ENCODE data around the gene TMC7. TPM values are rescaled to one million over a fixed set of nuclear protein-coding genes. Genes with fewer than 3 reads are reported as not detected.

The TMC7 gene
- total RNA-seq, 2 donors from 2014 or later = 1.2 to 1.6 TPM

- intact Hi-C loops (cut with DNase I) = no loop called here
- no peak for DNase-seq (ENCODE audit: low spot score)
Observed at GRCh38 chr16:19011169-19011731, 27.5 kb downstream of the TMC7 start.

GRCh38 chr16:19014461-19014860 is 30.7 kb downstream of the TMC7 start:
- intact Hi-C loops (cut with DNase I) = no loop called here
- no peak for DNase-seq (ENCODE audit: low spot score)

- intact Hi-C loops (cut with DNase I) = no loop called here
- no peak for DNase-seq (ENCODE audit: low spot score)
Observed at GRCh38 chr16:19017179-19017578, 33.4 kb downstream of the TMC7 start.

GRCh38 chr16:19020689-19021088 is 37.0 kb downstream of the TMC7 start:
- DNase-seq (ENCODE audit: low spot score) = peak; percentile 12
- intact Hi-C loops (cut with DNase I) = no loop called here

- intact Hi-C loops (cut with DNase I) = no loop called here
- no peak for DNase-seq (ENCODE audit: low spot score)
Observed at GRCh38 chr16:19021747-19022146, 38.0 kb downstream of the TMC7 start.

GRCh38 chr16:19027416-19027815 is 43.7 kb downstream of the TMC7 start:
- DNase-seq (ENCODE audit: low spot score) = no peak
- intact Hi-C loops (cut with DNase I) = no loop called here

GRCh38 chr16:19029980-19030379 is 46.2 kb downstream of the TMC7 start:
- intact Hi-C loops (cut with DNase I) = no loop called here
- DNase-seq (ENCODE audit: low spot score) = no peak

GRCh38 chr16:19031738-19032137 is 48.0 kb downstream of the TMC7 start:
- DNase-seq (ENCODE audit: low spot score) = no peak
- intact Hi-C loops (cut with DNase I) = no loop called here

GRCh38 chr16:19033761-19034160 is 50.0 kb downstream of the TMC7 start:
- intact Hi-C loops (cut with DNase I) = no loop called here
- DNase-seq (ENCODE audit: low spot score) = no peak

- intact Hi-C loops (cut with DNase I) = no loop called here
- no peak for DNase-seq (ENCODE audit: low spot score)
Observed at GRCh38 chr16:19040400-19040799, 56.7 kb downstream of the TMC7 start.

- DNase-seq (ENCODE audit: low spot score) = no peak
- intact Hi-C loops (cut with DNase I) = no loop called here
Observed at GRCh38 chr16:19044769-19045168, 61.0 kb downstream of the TMC7 start.

GRCh38 chr16:19046062-19046461 is 62.3 kb downstream of the TMC7 start:
- intact Hi-C loops (cut with DNase I) = no loop called here
- no peak for DNase-seq (ENCODE audit: low spot score)

- no peak for DNase-seq (ENCODE audit: low spot score)
- intact Hi-C loops (cut with DNase I) = no loop called here
Observed at GRCh38 chr16:19062706-19063105, 79.0 kb downstream of the TMC7 start.

GRCh38 chr16:19066988-19067348 is 83.2 kb downstream of the TMC7 start:
- no peak for DNase-seq (ENCODE audit: low spot score)
- intact Hi-C loops (cut with DNase I) = no loop called here

GRCh38 chr16:19067349-19068236 is 83.9 kb downstream of the TMC7 start, which contains the start of gene COQ7:
Gene COQ7 (plus strand): TSS chr16:19067614. CDS start chr16:19067665, 51 bp downstream.
- DNase-seq (ENCODE audit: low spot score) = peak; percentile 99
- intact Hi-C loops (cut with DNase I) = no loop called here

GRCh38 chr16:19068237-19068815 is 84.6 kb downstream of the TMC7 start:
- intact Hi-C loops (cut with DNase I) = no loop called here
- DNase-seq (ENCODE audit: low spot score) = no peak

GRCh38 chr16:19071811-19072777 is 88.4 kb downstream of the TMC7 start:
- DNase-seq (ENCODE audit: low spot score) = no peak
- intact Hi-C loops (cut with DNase I) = no loop called here

- intact Hi-C loops (cut with DNase I) = no loop called here
- no peak for DNase-seq (ENCODE audit: low spot score)
Observed at GRCh38 chr16:19073344-19073743, 89.6 kb downstream of the TMC7 start.

GRCh38 chr16:19073863-19074262 is 90.1 kb downstream of the TMC7 start:
- no peak for DNase-seq (ENCODE audit: low spot score)
- intact Hi-C loops (cut with DNase I) = no loop called here

- intact Hi-C loops (cut with DNase I) = no loop called here
- no peak for DNase-seq (ENCODE audit: low spot score)
Observed at GRCh38 chr16:19075511-19075910, 91.8 kb downstream of the TMC7 start.
